GM06990 (cell line): Measurements from ENCODE around the gene KCNK7.

Experiments used
- DNase-seq: peaks from one replicate; pipeline ENCODE4 v3.0.0-alpha.2; 2011; ENCODE audit not compliant: insufficient read length; ENCODE audit errors: extremely low read depth
- H3K27me3 ChIP-seq: replicated peaks from 2 replicates; pipeline ENCODE4 v1.6.0; 2011; ENCODE audit warnings: low read length; ENCODE audit not compliant: control insufficient read depth, insufficient read depth
- H3K36me3 ChIP-seq: 2 replicates; pipeline ENCODE4 v1.5.1; 2011; ENCODE audit warnings: low read length; ENCODE audit not compliant: control insufficient read depth, insufficient read depth
- H3K4me3 ChIP-seq: replicated peaks from 2 replicates; pipeline ENCODE4 v1.5.1; 2011; ENCODE audit warnings: low read depth, mild to moderate bottlenecking, control low read depth, low read length
- TF ChIP-seq, protein P1 (sequence below): IDR thresholded peaks from 2 replicates; pipeline ENCODE4 v1.5.1; 2011; ENCODE audit warnings: low read length, control low read depth, mild to moderate bottlenecking, inconsistent platforms; ENCODE audit not compliant: insufficient read depth, poor library complexity, severe bottlenecking

KCNK7 gene

DNA sequence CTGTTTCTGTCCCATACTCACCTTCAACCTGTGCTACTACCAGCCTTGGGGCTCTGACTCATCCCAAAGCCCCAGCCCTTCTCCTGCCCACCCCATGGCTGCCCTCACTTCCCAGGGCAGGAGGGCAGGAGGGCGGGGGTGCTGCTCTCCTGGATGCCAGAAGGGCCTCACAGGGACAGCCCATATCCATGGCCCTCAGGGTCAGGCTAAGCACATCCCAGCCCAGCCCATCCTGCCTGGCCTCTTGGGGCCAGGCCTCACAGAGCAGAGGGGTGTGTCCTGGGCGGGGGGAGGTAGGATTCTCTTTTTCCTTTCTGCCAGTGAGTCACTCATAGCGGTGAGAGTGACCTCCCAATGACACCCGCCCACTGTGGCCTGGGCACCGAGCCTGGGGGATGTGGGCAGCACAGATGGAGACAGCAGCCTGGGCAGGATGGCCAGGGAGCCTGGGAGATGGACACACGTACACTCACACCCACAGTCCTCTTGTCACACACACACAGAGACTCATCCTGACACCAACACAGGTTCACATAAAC, 39.8 kb downstream of the KCNK7 start:
- no peak for DNase-seq
- Histone ChIP-seq H3K36me3 (no peaks in the 10 kb centered on the region), H3K4me3 (no peak overlapping the region), H3K27me3 (no peaks in the 10 kb centered on the region; the same call in 1 of the 2 replicates)
- TF ChIP-seq, protein P1, sequence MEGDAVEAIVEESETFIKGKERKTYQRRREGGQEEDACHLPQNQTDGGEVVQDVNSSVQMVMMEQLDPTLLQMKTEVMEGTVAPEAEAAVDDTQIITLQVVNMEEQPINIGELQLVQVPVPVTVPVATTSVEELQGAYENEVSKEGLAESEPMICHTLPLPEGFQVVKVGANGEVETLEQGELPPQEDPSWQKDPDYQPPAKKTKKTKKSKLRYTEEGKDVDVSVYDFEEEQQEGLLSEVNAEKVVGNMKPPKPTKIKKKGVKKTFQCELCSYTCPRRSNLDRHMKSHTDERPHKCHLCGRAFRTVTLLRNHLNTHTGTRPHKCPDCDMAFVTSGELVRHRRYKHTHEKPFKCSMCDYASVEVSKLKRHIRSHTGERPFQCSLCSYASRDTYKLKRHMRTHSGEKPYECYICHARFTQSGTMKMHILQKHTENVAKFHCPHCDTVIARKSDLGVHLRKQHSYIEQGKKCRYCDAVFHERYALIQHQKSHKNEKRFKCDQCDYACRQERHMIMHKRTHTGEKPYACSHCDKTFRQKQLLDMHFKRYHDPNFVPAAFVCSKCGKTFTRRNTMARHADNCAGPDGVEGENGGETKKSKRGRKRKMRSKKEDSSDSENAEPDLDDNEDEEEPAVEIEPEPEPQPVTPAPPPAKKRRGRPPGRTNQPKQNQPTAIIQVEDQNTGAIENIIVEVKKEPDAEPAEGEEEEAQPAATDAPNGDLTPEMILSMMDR: no peak

DNA sequence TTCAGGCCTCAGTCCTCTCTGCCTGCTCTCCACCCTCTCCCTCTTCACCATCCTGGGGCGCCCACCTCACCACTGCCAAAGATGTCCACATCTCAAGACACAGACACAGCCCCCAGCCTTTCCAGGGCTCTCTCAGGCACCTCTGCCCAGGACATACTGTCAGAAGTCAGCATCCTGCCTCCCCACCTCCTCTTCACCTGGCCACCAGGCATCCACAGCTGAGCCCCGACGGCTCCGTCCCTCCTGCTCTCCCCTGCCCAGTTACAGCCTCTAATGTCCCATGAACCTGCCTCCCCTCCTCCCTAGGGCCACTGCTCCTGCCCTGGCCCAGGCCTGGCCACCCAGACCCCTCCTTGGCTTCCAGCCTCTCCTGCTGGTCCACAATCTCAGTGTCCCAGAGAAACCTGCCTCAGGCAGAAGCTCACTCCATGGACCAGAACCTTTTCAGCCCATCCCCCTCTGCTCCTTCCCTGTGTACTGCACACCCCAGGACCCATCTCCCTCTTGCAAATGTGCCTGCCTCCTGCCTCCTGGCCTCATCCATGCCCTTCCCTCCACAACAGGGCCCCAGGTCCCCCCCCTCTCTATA, 40.7 kb downstream of the KCNK7 start:
- H3K27me3 ChIP-seq: no peaks in the 10 kb centered on the region; the same call in 1 of the 2 replicates
- no peak for DNase-seq
- TF ChIP-seq, protein P1: no peak
- H3K4me3 ChIP-seq: no peak overlapping the region
- H3K36me3 ChIP-seq: no peaks in the 10 kb centered on the region

DNA sequence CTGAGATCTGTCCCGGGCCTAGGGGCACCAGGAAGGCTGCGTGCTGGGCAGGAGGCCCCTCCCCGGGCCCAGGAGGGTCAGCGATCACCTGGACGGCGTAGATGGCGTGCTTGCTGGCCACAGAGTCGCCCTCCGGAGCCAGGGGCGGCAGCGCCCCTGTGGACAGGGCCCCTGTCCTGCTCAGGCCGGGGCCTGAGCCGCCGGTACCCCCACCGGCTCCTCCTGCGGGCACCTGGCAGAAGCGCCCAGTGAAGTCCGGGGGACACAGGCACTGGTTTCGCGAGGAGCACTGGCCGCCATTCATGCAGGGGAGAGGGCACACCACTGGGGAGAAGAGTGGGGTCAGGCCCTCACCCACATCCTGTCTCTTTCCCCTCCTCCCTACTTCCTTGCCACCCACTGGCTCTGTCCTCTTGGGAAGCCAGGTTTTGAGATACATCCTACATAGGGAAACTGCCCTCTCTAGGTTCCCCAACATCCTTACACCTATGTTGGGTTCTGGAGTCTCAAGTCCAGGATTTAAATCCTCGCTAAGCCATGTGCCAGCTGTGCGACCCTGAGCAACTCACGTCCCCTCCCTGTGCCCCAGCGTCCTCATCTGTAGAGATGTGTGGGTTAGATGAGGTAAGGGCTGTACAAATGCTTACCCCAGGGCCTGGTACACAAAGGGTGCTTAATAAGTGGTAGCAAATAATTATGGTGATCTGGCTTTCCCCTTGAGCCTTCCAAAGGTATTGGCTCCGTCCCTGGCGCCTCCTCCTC, 41.4 kb downstream of the KCNK7 start:
- no peak for DNase-seq
- H3K36me3 ChIP-seq: no peaks in the 10 kb centered on the region
- TF ChIP-seq, protein P1: no peak

DNA sequence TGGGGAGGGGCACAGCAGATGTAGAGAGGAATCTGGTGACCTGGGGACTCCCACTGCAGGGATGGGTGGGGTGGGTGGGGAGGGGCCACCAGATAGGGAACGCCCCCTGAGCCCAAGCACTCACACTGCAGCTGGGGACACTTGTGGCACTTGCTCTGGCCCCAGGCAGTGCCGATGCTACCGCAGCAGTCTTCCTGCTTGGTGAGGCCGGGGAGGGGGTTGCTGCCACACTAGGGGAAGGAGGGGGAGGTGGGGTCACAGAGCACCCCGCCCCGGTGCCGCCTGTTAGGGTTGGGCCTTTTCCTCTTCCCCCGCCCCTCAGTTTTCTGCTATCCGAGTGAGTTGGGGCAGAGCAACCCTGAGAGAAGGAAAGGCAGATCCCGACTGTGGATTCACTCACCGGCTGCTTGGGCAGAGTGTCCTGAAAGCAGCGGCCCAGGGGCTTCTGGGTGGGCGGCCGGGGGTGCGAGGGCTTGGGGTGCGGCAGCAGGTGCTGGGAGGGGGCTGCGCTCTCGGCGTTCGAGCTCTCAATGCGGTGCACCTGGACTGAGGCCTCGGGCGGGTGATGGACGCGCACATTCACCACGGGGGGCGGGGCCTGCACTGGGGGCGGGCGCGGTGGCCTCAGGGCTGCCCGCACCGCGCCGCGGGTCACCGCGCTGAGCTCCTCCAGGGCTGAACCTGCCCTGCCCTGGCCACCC, 42.1 kb downstream of the KCNK7 start:
- DNase-seq: peak; percentile 68

More for the DNA sequence above, 41.4 kb downstream of the KCNK7 start:
- no peaks in the 10 kb centered on the region; the same call in 1 of the 2 replicates for H3K27me3 ChIP-seq
- no peak overlapping the region for H3K4me3 ChIP-seq

DNA sequence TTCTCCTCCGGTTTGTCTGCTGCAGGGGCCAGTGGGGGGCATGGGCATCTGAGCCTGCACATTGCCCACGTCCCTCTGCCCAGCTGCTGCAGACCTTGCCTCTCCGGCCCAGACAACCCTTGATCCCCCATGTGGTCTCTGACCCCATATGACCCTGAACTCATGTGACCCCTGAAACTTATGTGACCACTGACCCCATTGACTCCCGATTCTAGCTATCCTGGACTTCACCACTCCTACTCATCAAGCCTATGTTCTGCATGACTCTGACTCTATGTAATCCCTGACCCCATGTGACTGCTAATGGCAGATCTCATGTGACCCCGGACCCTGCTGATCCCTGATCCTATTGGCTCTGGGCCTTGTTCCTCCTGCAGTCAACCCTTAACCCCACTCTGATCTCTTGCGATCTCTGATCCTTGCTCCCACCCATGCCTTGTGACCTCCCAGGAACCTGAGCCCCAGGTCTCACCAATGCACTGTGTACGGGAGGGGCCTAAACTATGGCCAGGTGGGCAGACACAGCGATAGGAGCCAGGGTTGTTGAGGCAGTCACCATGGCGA, 43.1 kb downstream of the KCNK7 start:
- H3K27me3 ChIP-seq: no peaks in the 10 kb centered on the region; the same call in 1 of the 2 replicates
- no peak overlapping the region for H3K4me3 ChIP-seq
- no peaks in the 10 kb centered on the region for H3K36me3 ChIP-seq
- DNase-seq: no peak
- TF ChIP-seq, protein P1: no peak

More for the DNA sequence above, 42.1 kb downstream of the KCNK7 start:
- no peak overlapping the region; the same call in 1 of the 2 replicates for H3K4me3 ChIP-seq
- no peaks in the 10 kb centered on the region for H3K36me3 ChIP-seq
- H3K27me3 ChIP-seq: no peaks in the 10 kb centered on the region; the same call in 1 of the 2 replicates
- TF ChIP-seq, protein P1: no peak
